Ramos (cell line): ENCODE data around the gene MACROD2.
"Not testable (repeated sequence)": the region's sequence is repeated elsewhere in the genome, so short reads cannot be mapped to it uniquely, and the experiment has no call there.

ENCODE experiments used
- in situ Hi-C: fragments of 300-500 bp; cut with MboI; formaldehyde crosslinking; loops from one replicate; pipeline ENCODE4 v1.14.3; 2022; ENCODE audit warnings: low sequenced_read_pairs; ENCODE audit not compliant: unreplicated experiment

MACROD2 gene

DNA sequence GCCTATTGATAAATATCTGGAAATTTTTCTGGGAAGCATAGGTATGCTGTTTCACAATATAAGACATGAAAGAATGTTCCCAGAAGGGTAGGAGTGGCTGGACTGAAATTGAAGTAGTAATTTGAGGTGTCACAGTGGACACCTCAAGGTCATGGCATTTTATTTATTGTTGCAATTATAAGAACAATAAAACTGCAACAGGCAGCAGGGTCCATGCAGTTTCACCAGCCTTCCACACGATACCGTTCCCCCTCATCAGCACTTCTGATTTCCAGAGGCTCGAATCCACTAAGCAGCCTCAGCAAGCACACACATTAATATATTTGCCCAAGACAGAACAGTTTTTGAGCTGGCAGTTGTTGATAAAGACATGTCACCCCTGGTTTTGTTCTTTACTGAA lies 1540.5 kb downstream of the MACROD2 start:
- in situ Hi-C loops = no loop called here

DNA sequence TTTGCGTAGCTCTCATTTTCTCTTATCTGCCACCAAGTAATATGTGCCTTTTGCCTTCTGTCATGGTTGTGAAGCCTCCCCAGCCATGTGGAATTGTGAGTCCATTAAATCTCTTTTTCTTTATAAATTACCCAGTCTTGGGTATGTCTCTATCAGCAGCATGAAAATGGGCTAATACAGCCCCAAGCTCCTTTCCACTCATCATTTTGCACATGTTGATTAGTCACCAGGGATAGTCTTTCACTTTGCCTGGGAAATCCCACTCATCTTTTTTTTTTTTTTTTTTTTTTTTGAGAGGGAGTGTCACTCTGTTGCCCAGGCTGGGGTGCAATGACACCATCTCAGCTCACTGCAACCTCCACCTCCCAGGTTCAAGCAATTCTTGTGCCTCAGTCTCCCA lies 1541.9 kb downstream of the MACROD2 start:
- in situ Hi-C loops = not testable (repeated sequence)

DNA sequence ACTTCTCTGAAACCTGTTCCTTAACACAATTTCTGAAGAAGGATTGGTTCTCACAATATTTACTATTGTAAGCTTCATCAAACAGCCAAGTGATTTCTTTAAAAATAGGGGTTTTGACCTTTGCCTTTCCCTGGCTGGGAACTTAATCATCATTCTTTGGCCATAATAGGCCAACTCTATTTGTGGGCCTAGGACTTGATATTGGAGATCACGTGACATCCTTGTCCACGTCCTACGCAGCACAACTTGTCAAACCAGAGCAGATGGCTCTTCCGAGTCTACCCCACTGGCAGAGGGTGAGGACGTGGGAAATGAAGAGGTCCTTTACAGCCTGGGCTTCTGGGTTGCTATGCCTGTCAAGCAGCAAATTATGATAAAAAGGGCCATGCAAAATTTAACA lies 1547.3 kb downstream of the MACROD2 start:
- in situ Hi-C loops = no loop called here

DNA sequence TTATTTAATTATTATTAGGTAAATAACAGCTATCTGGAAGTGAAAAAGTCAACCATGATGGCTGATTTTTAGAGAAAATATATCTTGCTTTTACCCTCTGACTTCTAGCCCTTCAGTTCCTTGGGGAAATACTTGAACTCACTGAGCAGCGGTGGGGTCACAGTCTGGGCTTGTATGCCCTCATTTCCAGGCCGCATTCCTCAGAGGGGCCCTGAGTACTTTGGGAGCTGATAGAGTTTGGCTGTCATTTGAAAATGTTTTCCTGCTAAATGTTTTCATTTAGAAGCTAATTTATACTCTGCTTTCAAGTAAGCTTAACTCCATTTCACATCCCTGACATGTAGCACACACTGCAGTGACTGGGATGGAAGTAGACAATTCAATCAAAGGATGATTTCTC lies 1549.4 kb downstream of the MACROD2 start:
- in situ Hi-C loops = no loop called here

DNA sequence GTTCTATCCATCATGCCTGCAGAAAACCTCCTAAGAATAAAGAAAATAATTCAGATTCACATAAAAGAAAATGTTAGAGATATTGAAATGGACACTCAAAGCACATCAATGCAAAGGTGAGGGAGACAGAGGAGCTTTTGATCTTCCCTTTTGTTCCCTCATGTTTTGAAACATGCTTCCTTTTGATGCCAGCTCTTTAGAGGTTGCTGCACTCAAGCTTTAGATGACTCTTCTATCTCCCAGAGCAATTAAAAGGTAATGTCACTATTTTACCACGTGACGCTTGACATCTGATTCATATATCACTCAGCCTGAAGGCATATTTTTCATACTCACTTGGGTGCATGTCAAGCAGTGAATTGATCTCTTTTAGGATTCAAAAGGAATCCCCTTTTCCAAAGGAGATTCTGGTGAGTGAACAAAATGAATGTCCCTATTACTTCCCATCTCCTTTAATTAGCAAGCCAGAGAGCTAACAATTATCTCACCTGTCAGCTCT lies 1551.3 kb downstream of the MACROD2 start:
- in situ Hi-C loops = no loop called here

DNA sequence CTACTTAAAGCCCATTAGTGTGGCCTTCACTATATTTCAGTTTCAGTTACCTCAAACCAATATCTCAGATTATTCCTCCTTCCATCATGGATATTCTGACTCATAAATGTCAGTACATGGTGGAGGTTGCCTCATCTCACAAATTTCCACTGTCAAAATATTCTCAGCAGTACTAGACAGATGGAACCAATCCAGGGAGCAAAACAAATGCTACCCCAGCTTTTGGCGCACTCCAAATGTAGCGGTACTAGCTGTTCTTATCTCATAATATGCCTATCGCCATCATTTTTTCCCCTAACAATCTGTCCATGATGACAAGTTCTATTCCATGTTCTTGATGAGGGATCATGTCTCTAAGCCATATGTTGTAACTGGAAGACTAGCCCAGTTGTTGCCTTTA lies 1551.8 kb downstream of the MACROD2 start:
- in situ Hi-C loops = no loop called here

DNA sequence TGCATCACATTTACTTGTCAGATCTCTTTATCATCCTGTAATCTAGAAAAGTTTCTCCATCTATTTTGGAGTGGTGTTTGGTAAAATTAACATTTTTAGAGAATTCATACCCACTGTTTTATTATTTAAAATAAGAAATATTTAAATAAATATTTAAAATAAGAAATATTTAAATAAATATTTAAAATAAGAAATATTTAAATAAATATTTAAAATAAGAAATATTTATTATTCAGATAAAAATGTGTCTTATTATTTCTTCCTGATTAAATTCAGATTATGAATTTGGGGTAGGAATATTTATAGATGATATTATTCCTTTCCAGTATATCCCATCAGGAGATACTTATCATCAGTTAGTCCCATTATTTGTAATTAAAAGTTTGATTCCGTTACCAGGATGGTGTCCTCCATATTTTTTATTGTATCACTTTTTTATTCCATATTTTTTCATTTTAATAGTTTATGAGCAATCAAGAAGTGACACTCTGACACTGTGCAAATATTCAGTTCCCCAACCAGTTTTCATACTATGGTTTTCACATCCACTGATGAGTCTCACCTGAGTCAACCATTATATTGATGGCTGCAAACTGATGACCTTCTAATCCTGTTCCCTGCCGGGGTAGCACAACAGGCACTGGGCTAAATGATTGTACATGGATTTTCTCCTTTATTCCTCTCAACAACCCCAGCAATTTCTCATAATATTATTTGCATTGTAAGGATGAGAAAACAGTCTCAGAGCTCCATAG lies 1555.0 kb downstream of the MACROD2 start:
- in situ Hi-C loops = no loop called here

DNA sequence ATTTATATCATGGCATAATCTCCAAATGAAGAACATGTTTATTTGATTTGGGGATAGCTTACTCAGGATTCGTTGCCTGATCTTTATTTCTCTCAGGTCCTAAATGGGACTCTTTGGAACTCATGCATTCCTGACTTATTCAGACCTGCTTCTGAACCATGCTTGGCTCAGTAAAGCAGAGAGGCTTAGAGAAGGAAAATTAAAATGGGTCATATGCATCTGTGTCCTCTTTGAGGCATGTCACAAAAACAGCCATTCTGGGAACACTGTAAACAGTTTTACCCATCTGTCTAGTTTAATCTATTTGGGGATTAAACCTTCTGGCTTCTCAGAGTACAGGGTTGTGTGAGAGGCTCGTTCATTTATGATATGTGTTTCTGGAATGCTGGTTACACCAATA lies 1560.6 kb downstream of the MACROD2 start:
- in situ Hi-C loops = no loop called here

DNA sequence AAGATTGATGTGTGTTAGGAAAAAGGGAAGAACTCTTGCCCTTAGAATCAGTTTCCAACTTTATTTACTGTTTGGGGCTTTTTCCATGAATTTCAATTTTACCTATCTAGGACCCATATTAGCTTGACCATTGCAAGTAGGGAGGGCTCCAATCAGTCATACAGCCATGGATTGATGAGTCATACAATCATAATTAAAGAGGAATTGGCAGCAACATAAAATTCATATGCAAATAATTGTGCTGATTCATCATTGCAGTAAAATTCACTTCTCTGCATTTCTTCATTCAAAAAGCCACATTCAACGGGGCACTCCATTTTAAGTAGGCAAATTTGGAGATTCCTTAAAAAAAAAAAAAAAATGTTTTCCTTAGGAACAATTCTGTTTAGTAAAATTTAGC lies 1561.6 kb downstream of the MACROD2 start:
- in situ Hi-C loops = no loop called here

DNA sequence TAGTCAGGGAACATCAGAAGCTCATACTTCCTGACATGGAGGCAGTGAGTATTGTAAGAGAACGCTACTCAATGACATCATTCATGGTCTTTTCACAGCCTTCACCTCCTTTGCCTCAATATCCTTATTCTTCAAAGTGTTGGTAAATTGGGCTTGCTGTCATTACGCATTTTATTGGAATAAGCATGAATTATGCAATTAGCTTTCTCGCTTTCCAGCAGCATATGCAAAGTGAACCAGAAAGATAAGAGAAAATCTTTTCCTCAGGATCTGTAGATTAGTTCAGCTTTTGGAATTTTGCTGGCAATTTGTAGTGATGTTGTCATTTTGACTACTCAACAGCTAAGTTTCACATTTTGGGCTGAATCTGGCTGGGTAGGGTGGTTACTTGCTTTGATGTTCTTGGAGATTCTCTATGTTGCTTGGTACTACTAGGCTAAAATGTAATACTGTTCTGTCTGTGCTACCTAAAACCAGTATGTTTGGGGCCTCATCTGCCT lies 1565.8 kb downstream of the MACROD2 start:
- in situ Hi-C loops = no loop called here

DNA sequence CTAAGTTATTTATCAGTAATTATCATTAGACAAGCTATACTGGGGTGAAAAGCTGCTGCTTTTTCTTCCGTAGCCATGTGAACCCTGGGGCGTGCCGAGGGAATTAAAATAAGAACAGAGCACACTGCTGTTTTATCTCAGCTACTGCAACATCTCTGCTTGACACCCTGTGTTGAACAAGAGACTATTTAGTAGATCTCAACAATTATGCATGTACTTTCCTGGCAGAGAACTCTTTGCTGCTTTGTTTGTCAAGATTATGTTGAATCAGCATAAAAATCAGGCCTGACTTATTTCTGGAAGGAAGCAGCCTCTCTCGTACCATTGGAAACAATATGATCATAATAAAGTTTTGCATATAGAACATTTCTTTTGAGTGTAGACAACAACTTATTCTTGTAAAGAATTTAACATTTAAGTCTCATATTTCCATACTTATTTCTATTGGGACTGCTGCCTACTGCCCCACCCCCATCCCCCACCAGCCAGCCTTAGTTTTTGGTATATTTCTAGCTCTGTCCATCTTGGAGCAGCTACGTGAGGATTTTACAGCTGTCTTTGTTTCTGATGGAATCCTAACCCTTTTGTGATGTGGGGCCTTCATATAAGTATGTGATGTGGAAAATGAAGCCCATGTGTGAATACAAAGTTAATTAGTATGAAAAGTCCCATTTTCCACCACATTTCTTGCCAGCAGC lies 1566.5 kb downstream of the MACROD2 start:
- in situ Hi-C loops = no loop called here

DNA sequence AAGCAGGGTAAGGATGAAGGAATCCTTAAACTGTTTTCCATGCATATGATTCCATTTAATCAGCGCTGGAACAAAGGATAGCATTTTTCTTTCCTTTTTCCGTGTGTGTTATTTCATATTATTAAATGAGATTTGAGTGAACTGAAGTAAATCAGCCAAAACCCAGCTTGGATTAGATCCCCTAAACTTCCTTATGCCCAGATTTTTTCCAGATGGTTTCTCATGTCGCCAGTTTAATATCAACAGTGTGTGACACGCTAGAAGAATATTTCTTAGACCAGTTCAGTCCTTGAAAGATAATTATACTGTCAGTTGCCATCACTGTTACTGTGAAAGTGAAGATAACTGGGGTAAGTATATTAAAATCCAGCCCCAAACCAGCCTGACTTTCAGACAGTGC lies 1568.5 kb downstream of the MACROD2 start:
- in situ Hi-C loops = no loop called here

DNA sequence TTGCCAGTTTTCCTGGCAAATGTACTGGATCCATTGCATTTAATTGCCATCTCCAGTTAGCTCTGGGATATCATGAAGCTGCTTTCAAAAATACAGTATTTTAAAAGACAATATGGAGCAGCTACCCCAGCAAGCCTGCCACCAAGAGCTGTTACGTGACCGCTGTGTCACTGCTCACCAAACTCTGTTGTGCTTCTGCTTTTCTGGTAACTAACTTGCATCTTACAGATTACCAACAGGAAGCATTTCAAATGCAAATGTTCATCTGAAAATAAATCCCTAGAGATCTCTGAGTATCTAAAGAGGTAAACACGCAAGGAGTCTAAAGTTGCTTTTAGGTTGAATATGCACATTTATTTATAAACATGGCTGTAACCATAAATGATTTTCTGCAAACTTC lies 1569.7 kb downstream of the MACROD2 start:
- in situ Hi-C loops = no loop called here

DNA sequence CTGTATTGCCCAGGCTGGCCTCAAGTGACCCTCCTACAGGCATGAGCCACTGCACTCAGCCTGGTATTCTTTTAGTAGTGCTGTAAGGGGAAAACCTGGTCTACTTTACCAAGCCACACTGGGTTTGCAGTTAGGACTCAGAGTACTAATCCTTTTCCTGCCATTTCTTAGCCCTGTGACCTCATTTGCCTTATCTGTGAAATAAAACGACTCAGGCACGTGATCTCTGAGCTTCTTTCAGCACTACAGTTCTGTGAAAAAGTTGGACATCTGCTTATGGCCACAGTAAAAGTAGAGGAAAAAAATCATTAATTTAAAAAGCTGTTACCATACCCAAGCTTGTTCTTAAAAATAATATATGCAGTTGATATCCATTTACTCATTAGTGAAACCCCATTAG lies 1570.5 kb downstream of the MACROD2 start:
- in situ Hi-C loops = no loop called here

DNA sequence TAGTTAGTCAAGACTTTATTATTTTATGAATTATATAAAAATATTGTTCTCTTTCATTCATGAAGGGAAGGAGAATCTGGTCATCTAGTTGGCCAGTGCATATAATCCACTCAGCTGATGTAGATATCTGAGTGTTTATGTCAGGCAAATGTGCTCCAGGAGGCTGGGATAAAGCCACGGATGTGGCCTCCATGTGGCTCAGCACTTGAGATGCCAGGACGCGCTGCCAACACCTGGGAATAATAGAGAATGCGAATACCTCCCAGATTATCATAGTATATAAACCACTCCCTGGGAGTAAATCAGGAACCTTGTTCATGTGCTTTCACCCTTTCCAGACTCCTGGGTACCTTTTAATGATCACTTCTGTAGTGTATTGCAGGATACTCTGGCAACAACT lies 1571.9 kb downstream of the MACROD2 start:
- in situ Hi-C loops = no loop called here

DNA sequence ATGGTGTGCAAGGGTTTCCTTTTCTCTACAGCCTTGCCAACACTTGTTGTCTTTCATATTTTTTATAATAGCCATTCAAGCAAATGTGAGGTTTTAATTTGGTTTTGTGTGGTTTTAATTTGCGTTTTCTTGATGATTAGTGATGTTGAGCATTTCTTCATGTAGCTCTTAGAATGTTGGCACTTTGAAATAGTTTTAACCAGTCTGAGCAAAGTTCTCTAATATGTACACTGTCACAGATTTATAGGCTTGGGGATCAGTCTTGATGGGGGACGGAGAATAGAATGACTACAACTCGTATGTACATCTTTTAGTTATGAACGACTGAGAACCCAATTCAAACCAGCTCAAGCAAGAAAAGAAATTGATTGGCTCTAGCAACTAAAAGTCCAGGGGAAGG lies 1574.8 kb downstream of the MACROD2 start:
- in situ Hi-C loops = no loop called here

DNA sequence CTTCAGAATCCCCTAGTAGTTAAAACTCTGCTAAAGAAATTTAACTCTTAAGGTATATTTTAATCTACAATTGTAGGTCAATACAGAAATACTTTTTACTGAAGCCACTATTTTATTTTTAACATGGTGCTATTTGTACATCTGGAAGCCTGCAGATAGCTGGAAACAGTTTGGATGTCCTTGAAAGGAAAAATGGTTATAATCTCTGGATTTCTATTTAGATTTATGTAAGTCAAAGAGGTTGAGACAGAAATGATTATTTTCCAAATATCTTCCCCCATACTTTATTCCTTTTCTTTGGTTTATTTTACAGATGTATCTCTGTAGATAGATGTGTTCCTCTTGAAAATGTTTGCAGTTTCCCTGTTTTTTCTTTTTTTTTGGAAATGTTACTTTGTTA lies 1575.7 kb downstream of the MACROD2 start:
- in situ Hi-C loops = no loop called here

DNA sequence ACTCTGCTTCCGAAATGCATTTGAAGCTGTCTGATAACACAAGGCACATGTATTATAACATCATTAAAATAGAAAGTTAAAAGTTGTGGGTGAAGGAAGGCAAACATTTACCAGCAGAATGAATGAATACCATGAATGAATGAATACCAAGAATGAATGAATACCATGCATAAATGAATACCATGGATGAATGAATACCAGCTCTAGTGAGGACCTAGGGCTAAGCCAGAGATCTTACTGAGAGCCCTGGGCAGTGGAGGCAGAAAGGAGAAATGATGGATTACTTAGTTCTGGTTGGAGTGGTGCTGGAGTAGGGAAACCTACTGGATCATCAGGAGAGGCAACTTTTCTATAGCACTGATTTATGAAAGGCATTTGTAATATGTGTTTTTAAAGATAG lies 1579.9 kb downstream of the MACROD2 start:
- in situ Hi-C loops = no loop called here

DNA sequence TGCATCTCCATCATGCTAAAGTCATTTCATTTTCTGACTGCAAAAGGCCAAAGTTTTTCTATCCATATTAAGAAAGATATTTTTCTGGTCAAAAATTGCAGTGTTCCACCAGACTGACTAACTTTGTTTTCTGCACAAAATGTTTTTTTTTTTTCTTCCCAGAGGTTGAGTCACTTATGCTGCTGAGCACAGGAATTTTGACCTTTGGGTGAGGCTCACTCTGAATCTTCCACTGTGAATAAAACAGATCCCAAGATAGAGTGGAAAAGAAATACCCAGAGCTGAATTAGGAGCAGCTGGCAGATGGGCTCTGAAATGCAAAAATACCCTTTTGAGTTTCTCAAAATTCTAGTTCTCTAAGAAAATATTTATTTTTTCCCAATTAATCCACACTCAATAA lies 1581.1 kb downstream of the MACROD2 start:
- in situ Hi-C loops = no loop called here

DNA sequence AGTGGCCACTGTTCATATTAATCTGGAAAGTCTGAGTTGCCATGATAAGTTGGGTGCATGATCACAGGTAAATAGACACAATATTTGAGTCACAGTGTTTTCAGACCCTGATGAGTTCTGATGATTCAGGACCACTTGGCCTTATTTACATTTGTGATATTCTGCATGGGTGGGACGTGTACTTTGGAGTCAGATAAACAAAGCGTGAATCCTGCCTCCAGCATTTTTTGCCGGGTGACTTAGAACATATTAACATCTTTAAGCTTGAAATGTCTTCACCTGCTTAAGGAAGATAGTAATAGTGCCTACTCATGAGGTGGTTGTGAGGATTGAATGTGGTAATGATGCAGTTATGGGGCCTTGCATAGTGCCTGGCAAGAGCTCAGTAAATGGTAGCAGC lies 1582.8 kb downstream of the MACROD2 start:
- in situ Hi-C loops = no loop called here

DNA sequence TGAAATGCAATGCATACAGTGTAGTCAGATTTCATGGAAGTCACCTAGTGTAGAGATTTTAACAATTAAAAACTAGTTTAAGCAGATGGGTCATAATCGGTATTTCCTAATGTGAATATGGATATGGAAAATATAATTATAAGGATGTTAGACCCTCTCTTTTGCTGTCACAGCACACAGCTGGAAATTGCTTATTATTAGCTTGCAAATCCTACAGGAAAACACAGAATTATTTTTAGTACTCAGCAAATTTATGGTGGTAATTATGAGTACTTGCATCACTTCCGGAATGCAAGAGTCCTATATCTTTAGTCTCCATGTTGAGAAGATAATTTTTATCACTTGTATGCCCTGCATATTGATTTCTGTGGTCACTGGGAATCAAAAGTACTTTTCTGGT lies 1584.4 kb downstream of the MACROD2 start:
- in situ Hi-C loops = no loop called here
